GM18508 (cell line): ENCODE measurements around the gene EML1.
"Not testable (repeated sequence)": the region's sequence is repeated elsewhere in the genome, so short reads cannot be mapped to it uniquely, and the experiment has no call there.

ENCODE experiments used
- ATAC-seq: cut with Tn5 transposase; IDR thresholded peaks from one replicate; pipeline ENCODE4 v1.9.1; 2021; ENCODE audit warnings: moderate number of reproducible peaks; ENCODE audit not compliant: insufficient read depth, unreplicated experiment

EML1 gene

DNA sequence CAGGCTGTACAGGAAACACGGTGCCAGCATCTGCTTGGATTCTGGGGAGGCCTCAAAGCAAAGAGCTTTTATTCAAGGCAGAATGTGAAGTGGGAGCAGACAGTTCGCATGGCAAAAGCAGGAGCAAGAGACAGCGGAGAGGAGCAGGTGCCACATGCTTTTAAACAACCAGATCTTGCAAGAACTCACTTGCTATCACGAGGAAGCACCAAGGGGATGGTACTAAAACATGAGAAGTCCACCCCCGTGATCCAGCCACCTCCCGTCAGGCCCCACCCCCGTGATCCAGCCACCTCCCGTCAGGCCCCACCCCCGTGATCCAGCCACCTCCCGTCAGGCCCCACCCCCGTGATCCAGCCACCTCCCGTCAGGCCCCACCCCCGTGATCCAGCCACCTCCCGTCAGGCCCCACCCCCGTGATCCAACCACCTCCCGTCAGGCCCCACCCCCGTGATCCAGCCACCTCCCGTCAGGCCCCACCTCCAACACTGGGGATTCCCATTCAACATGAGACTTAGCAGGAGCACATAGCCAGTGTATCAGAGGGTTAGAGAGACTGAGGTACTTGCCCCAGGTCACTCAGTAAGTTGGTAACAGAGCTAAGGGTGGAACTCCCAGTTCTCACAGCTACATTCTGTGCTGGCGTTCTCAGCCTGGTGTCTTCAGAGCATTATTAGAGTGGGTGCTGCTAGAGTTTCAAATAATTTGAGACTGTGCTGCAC lies 156.0 kb downstream of the EML1 start:
- not testable (repeated sequence) for ATAC-seq

DNA sequence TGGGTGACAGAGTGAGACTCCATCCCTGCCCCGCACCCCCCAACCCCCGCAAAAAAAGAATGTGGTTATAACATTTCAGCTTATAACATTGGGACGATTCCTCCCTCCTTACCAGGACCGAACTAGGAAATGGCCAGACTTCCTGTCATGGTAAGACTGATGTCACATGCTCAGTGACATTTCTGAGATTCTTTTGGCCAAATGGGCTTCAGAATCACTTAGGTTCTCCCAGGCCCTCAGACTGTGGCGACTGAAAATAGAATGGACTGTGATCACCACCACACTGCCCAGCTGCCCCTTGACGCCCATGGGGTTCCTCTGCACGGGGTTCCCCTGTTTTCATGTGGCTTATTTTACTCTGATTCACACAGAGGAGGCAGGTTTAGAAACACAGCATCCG lies 157.0 kb downstream of the EML1 start:
- no peak for ATAC-seq

DNA sequence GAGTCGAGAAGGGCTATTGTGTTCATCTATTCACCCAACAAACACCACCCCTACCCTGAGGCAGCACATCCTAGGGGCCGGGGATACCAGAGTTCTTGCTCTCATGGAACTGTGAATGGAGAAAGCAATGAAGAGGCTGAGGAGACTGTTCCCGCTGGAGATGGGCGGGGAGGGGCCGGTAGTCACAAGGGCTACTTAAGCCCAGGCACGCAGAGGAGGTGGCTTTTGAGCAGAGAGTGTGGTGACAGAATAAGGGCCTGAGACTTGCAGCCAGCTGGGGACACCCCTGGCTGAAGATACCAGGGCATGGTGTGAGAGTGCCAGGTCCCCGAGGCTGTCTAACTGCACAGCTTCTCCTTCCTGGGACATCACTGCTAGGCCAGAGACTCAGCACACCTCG lies 157.9 kb downstream of the EML1 start:
- ATAC-seq: no peak

DNA sequence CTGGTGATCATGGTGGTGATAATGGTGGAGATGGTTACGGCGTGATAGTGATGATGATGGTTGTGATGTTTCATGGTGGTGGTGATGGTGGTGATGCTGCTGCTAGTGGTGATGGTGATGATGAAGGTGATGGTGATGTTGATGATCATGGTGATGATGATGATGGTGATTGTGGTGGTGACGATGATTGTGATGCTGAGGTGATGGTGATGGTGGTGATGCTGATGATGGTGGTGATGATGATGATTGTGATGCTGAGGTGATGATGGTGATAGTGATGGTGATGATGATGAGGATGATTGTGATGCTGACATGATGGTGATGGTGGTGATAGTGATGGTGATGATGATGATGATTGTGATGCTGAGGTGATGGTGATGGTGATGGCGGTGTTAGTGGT lies 158.8 kb downstream of the EML1 start:
- ATAC-seq: no peak

DNA sequence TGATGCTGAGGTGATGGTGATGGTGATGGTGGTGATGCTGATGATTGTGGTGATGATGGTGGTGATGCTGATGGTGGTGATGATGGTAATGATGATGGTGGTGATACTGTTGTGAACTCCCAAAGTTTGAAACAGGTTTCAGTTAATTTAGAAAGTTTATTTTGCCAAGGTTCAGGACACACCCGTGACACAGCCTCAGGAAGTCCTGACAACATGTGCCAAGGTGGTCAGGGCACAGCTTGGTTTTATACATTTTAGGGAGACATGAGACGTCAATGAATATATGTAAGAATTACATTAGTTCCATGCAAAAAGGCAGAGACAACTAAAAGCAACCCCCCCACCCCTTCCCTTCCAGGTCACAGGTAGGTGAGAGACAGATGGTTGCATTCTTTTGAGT lies 159.2 kb downstream of the EML1 start:
- no peak for ATAC-seq

DNA sequence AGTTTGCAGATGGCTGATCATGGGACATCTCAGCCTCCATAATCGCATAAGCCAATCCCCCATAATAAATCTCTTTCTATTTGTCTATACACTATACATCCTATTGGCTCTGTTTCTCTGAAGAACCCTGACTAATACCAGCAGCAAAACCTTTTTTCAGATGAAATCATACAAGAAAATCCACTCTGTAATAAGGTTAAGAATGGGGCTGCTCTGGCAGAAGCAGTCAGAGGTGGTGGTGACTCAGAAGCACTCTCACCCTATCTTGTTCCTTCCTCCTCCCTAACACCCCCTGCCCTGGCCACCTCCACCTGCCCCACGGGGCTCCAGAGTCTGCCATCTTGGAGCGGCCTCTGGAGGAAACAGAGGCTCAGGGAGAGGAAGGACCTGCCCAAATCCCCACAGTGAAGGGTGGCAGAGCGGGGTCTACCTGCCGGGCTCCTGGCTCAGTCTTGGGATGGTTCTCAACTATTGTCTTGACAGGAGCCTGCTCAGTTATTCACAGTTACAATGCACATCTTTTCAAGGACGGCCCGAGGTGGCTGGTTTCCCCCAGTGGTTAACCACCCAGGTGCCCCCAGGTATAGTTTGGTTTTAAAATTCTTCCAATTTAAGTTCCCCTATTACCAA lies 162.7 kb downstream of the EML1 start:
- no peak for ATAC-seq

DNA sequence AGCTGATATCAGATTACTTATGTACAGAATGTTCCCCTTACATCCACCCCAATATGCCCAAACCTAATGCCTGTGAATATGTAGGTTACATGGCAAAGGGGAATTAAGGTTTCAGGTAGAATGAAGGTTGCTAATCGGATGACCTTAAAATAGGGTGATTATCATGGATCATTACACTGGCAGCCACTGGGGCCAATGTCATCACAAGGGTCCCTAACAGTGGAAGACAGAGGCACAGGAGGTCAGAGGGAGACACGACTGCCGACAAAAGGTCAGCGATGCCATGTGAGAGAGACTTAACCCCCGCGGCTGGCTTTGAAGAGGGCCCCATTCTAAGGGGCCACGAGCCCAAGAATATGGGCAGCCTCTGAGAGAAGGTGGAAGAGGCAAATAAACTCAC lies 165.2 kb downstream of the EML1 start:
- no peak for ATAC-seq

DNA sequence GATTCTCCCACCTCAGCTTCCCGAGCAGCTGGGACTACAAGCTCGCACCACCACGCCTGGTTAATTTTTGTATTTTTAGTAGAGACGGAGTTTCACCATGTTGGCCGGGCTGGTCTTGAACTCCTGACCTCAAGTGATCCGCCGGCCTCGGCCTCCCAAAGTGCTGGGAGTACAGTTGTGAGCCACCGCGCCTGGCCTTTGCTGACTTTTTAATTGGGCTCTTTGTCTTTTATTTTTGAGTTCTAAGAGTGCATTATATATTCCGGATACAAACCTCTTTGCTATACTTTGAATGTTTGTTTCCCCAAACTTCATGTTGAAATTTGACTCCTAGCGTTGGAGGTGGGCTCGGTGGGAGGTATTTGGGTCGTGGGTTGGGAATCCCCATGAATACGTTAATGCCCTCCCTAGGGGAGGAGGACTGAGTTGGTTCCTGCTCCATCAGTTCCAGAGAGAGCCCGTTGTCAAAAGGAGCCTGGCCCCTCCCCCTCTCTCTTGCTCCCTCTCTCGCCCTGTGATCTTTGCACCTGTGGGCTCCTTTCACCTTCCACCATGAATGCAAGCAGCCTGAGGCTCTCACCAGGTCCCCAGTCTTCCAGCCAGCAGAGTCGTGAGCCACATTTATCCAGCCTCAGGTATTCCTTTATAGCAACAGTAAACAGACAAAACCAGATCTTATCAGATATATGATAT lies 168.8 kb downstream of the EML1 start:
- no peak for ATAC-seq

DNA sequence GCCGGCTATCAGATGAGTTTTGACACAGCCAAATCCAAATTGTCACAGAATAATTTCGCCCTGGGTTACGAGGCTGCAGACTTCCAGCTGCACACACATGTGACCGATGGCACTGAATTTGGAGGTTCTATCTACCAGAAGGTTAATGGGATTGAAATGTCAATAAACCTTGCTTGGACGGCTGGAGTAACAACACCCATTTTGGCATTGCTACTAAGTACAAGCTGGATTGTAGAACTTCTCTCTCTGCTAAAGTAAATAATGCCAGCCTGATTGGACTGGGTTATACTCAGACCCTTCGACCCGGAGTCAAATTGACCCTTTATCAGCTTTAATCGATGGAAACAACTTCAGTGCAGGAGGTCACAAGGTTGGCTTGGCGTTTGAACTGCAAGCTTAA lies 171.8 kb downstream of the EML1 start:
- ATAC-seq: no peak

DNA sequence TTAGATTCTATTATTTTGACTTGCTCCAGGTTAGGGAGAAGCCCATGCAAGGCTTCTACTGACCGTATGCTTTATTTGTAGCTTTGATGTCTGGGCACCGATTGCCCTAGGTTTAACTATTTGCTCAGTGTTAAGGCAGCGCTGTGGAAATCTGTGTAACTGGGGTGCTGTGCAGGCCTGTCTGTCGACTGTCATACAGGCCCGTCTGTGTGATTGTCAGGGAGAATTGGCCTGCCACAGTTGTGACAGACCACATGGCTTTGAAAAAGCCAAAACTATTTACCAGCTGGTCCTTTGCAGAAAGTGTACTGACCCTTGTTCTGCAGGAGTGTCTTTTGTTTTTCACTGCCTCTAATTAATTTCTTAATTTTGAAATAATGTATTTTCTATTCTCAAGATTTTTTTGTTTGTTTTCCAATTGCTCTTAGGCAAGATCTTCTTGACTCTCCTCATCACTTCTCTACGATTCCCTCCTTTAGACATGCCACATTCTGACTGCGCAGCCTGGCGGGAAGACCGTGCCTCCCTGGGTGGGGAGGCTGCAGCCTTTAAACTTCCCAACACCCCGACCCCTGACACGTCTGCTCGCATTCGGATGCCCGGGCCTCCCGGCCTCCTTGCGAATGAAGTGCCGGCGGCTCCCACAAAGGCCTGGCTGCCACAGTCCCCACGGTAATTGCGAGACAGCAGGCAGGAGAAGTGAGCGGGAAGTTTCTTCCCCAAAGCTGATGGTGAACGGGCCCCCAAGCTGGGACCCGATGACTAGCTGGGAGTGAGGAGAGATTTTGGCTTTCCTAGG lies 173.0 kb downstream of the EML1 start:
- no peak for ATAC-seq

DNA sequence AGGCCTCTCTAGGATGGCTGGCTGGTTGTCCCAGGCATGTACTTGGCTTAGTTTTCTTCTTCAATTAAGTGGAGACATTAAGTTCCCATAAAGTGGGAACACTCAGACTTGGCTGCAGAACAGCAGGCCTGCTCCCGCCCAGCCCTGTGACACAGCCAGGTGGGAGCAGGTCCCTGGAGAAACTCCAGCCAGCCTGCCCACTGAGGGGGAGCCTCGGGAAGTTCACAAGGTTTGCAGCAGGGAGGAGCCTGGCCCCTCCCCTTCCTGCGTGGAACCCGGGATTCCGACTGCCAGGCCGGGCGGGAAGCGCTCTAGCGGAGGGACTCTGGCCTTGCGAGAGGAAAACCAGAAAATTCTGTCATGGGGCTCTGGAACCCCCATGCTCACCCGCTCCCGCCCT lies 173.7 kb downstream of the EML1 start:
- no peak for ATAC-seq

DNA sequence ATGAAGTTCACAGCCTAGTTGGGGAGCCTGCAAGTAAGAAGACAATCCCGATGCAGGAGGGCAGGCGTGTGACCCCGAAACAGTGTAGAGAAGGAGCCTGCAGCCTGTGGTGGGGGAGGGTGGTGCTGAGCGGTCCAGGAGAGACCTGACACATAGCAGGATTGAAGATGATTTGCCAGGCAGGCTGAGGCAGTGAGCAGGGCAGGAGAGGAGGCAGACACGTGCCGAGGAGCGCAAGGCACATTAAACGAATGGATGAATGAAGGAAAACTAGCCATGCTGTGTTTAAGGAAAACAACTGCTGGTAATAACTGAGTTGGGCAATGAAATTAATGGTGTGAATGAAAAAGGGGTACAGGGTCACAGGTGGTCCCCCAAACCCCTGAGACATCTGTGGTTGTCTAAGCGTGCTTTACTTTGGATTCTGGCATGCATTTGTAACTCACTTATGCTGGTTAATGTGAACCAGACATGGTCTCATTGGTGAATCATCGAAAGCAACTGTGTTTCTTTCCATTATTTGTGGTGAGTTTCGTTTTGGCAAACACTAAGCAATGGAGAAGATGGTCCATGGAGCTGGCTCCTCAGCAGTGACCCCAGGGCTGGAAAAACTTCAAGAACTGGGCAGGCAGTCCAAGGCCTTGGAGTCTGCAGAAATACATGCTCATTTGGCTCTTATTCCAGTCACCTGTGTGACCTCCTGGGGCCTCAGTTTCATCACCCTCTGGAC lies 175.1 kb downstream of the EML1 start:
- ATAC-seq: no peak

DNA sequence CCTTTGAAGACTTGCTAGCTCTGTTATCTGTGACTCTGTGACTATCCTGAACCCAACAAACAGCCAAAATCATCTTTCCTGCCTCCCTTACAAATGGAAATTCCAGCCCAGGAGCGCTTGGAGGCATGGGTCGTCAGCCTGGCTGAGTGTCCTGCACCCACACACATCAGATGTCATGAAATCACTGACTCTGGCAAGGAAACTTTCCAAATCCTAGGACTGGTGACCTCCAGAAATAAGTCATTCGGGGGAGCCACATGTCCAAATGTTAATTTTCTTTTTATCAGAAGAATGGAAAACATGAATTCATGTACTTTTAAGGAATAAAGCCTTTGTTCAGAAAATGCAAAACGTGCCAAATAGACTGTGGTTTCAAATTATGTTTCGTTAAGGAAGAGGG lies 175.7 kb downstream of the EML1 start:
- no peak for ATAC-seq

DNA sequence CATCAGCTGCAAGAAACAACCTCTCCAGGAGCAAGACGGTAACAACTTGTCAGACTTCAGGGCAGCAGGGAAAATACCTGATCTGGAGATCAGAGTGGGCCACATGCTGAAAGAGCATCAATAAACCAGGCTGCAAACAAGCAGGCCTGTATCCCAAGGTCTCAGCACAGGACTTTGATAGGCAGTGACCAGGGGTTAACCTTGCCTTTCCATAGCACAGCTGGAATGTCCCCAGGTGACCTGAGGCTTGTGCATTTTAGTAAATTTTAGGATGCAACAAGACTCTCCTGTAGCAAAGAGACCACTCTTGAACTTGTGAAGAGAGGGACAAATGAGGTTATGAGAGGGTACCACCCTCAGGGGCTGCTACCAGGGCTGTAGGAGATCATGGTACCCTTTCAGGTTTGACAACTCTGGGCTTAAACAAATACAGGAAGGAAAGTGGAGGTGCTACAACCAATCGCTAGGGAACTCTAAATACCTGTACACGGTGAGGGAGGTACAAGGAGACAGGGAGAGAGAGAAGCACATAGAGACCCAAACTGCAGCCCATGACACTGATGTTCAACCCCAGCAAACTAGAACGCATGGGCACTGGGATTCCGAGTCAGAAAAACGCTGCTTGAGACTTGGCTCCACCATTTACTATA lies 176.6 kb downstream of the EML1 start:
- no peak for ATAC-seq

DNA sequence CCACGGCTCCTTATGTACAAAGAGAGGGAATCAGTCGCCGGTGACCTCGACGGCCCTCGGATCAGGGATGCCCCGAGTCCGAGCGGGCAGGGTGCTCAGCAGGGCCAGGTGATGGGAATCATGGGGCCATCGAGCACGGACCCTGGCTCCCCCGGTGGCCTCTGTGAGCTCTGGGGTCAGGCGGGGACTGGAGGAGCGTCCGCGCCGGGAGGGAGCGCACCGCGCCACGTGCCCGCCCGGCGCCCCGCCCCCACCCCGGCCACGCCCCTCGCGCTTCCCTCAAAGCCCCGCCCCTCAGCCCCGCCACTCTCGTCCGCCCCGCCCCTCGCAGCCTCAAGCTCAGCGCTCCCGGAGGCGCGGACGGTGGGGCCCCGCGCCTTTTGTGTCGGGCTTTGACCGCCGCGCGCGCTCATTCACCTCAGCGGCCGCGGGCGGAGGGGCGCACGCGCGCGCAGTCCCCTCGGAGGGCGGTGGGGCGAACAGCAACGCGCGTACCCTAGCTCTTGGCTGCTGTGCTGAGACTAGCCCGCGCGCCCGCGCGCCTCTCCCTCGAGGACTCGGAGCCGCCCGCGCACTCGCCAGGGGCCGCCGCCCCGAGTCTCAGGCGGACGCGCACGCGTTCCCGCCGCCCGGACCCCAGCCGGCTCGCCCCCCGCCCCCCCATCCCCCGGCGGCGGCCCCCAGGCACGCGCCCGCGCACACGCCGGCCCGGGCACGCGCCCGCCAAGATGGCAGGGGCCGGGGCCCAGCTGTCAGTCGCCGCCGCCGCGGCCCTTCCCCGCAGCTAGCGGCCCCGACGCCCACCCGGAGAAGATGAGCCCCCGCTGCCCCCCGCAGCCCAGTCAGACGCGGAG lies 178.1 kb downstream of the EML1 start:
- no peak for ATAC-seq

DNA sequence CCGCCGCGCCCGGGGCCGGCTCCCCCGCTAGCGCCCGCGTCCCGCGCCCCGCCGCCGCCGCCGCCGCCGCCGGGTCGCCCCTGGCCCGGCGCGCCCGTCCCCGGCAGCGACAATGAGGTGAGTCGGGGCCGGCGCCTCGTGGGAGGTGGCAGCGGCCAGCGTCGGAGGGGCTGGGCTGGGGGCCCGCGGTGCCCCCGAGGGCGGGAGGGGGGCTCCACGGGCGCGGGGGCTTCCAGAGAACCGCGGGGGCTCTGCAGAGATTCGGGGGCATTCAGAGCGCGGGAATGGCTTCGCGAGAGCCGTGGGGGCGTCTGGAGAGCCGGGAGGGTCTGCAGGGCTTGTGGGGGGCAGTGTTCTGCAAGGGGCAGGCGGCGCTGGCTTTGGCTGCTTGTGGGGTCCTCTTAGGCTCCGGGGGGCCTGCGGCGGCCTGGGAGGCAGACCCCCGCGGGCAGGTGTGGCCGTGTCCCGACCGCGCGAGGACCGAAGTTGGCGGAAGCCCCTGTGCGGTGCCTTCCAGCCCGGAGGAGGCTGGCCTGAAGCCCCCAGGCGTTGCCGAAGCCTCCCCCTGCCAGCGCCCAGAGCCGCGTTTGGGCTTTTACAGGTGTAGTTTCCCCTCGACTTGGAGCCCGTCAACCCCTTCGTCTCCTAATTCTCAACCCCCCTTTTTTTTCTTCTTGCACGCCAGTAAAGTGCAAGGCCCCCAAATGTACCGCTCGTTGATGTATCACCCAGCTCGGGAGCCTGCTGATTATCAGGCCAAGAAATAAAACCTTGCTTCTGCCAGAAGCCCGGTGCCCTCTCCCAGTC lies 178.9 kb downstream of the EML1 start:
- no peak for ATAC-seq

DNA sequence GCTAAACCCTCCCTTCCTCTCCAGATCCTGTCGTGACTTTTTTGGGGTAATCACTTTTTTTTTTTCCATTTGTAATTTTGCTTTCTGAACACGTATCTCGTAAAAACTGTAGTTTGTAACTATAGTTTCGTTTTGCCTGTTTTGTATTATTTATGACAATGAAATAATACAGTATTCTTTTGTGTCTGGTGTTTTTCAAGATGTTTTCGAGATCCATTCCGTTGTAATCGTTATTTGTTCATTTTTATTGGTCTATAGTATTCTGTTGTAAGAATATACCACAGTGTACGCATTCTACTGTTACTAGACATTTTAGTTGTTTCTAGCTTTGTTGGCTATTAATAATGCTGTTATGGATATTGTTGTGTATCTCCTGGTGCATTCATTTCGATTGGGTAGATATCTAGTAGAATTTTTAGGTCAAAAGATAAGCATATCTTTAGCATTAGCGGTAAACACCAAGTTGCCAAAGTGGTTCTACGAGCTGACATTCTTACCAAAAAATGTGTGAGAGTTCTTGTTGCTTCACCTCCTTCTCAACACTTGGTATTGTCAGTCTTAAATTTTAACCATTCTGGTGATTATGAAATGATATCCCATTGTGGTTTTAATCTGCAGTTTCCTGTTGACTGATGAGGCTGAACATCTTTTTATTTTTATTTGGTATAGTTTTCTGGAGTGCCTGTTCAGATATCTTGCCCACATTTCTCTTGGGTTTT lies 179.7 kb downstream of the EML1 start:
- ATAC-seq: no peak
